ENCODE measurements around the gene CPSF7.

Gene CPSF7, protein sequence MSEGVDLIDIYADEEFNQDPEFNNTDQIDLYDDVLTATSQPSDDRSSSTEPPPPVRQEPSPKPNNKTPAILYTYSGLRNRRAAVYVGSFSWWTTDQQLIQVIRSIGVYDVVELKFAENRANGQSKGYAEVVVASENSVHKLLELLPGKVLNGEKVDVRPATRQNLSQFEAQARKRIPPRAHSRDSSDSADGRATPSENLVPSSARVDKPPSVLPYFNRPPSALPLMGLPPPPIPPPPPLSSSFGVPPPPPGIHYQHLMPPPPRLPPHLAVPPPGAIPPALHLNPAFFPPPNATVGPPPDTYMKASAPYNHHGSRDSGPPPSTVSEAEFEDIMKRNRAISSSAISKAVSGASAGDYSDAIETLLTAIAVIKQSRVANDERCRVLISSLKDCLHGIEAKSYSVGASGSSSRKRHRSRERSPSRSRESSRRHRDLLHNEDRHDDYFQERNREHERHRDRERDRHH

DNA sequence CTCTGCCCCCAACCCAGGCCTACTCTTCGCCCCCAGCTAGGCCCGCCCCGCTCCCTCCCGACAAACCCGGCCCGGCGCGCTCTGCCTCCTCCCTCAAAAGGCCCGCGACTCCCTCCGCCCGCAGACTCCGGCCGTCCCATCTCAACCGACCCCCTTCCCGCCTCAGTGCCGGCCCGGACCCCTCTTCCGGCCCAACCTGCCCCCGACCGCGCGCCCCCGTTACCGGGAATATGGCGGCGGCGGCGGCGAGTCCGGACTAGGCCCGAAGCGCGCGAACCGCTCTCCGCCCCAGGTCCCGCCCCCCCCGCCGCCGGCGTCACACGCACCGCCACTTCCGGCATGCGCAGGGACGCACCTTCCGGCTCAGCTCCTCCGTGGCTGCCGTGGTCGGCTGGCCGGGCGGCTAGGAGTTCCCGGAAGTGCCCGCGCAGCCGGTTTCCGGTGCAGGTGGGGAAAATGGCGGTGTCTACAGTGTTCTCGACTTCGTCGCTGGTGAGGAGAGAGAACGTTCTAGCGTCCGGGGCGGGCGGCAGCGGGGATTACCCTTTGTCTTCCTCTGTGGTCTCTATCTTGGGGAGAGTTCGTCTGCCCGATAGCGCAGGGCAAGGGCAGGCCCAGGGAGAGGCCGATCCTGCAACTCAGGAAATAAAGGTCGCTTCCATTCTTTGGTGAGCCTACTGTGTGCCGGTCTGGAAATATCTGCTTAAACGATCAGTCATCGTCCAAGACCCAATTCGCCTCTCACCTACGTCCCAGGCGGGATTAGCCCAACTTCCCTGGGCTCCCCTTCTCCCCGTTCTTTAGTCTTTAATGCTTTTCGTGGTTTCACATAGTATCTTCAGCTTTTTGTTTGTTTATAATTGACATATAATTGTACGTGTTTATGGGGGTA lies at the start of gene CPSF7, which contains the start of gene SDHAF2:
Gene CPSF7 (minus strand): TSS at position 285 of the 892 bp plus-strand sequence. CDS start 740 bp downstream, outside the sequence.
Gene SDHAF2 (plus strand): TSS at position 434 of the 892 bp plus-strand sequence. CDS start 23 bp downstream, at position 457.
- TF ChIP-seq GATA2 (IDR thresholded peaks at IDR 0.05; ENCODE audit: low read depth, low read length), result peak; percentile 46
- TF ChIP-seq GATA3 (IDR thresholded peaks at IDR 0.05; ENCODE audit: low read depth, low read length), result no peak

DNA sequence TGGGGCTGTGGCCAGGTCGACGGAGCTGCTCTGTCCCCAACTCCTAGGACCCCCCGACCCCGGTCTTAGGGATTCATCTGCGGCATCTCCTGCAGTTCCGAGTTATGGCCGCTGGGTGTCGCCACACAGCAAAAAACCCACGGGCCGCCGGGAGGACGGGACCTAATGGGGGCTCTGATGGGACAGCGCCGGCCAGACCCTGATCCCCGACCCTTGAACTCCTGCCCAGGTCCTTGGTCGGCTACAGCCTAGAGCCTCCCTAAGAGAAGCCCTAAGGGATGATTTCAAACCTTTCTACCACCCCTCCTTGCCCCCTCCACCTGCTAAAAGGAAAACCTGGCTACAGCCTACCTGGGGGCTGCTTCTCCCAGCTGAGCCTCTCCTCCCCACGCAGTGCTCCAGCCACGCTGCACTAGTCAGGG lies 48.0 kb upstream of the CPSF7 start:
- no peak for TF ChIP-seq GATA2 (IDR thresholded peaks at IDR 0.05; ENCODE audit: low read depth, low read length)
- TF ChIP-seq GATA3 (IDR thresholded peaks at IDR 0.05; ENCODE audit: low read depth, low read length), result no peak

DNA sequence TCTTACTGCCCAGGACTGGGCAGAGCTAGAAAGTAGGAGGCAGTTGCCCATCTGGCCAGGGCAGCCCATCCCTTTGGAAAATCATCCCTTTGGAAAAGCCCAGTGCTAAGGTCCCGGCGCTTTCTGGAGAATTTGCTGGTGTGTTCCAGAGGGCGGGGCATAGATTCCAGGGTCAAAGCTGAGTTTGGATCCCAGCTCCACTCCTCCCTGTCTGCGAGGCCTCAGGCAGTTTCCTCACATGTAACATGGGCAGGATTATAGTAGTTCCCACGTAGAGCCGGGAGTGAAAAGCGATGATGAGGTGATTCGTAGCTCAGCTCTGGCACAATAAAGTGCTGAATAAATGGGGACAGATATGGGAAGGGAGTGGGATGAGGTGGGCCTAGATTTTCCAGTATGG lies 47.4 kb upstream of the CPSF7 start:
- no peak for TF ChIP-seq GATA2 (IDR thresholded peaks at IDR 0.05; ENCODE audit: low read depth, low read length)
- no peak for TF ChIP-seq GATA3 (IDR thresholded peaks at IDR 0.05; ENCODE audit: low read depth, low read length)

DNA sequence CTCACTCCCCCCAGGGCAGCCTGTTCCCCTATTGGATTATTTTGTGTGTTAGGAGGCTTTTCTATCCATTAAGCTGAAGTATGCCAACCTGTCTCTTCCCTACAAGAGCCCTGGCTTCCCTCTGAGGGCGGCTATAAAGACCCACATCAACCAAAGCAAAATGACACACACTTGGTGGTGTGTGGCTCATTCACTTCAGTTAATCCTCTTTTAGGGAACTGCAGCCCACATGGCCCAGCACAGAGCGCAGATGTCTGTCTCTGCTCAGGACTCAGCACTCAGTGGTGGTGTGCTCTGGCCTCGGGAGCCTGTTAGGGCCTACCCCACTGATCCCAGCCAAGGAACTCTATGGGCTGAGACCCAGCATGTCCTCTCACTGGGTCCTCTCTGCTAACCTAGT lies 46.6 kb upstream of the CPSF7 start:
- TF ChIP-seq GATA2 (IDR thresholded peaks at IDR 0.05; ENCODE audit: low read depth, low read length) (no peak), GATA3 (IDR thresholded peaks at IDR 0.05; ENCODE audit: low read depth, low read length) (no peak)

DNA sequence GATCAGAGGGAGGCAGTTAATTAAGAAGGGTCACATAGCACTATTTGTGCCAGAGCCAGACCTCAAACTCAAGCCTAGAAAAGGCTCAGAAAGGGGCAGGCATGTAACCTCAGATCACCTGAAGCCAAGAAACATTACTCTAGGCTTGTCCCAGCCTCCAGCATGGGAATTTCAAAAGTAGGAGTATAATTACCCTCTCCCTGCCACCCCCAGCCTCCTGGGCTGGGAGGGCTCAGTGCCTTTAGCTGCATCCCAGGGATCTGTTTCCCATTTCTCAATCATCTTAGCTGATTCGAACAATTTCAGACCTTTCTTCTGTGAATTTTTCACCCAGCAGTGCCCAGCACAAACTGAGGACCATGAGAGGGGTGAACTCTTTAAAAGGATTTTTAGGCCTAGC lies 45.7 kb upstream of the CPSF7 start:
- no peak for TF ChIP-seq GATA2 (IDR thresholded peaks at IDR 0.05; ENCODE audit: low read depth, low read length)
- no peak for TF ChIP-seq GATA3 (IDR thresholded peaks at IDR 0.05; ENCODE audit: low read depth, low read length)

DNA sequence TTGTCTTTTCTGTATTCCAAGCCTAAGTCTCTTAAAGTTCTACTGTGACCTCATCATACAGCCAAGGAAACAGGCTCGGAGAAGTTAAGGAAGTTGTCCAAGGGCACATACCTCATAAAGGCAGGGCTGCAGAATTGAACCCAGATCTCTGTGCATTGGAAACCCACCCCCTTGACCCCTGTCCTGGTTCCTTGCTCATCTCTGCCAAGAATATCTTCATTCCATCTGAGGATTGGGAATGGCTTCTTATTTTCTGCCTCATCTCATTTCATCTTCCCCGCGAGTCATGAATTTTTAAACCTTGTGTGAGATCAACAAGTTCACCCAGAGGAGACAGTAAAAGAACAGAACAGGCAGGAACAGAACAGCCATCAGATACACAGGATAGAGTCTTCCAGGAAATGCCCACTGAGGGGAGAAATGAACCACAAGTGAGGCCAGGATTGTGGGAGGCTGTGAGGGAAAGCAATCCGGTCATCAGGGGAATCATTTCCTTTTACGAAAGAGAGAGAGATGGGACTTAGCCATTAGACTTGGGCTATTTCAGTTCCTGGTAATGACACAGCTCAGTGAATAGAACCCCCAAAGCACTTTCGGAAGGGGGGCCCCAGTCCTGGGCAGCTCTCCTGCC lies 44.4 kb upstream of the CPSF7 start:
- TF ChIP-seq GATA3 (IDR thresholded peaks at IDR 0.05; ENCODE audit: low read depth, low read length) (no peak), GATA2 (IDR thresholded peaks at IDR 0.05; ENCODE audit: low read depth, low read length) (no peak)

DNA sequence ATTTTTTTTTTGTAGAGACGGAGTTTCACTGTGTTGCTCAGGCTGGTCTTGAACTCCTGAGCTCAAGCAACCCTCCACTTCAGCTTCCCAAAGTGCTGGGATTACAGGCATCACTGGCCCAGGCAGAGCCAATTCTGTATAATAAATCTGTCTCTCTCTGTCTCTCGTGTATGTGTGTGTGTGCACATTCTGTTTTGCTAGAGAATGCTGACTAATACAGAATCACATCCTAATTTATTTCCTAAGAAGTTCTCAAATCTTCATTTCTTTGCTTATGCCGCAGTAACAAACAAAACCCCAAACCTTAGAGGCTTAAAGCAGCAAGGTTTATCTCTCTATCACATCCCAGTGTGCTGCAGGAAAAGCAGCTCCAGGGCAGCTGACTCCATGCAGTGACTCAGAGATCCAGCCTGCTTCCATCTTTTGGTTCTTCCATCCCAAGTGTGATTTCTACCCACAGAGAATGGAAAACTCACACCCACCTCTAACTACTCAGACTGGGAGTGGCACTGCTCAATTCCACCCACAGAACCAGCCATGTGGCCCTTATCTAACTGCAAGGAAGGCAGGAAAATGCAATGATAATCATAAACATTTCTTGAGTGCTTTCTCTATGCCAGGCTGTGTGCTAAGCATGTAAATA lies 43.7 kb upstream of the CPSF7 start:
- TF ChIP-seq GATA3 (IDR thresholded peaks at IDR 0.05; ENCODE audit: low read depth, low read length), result no peak
- TF ChIP-seq GATA2 (IDR thresholded peaks at IDR 0.05; ENCODE audit: low read depth, low read length), result no peak

DNA sequence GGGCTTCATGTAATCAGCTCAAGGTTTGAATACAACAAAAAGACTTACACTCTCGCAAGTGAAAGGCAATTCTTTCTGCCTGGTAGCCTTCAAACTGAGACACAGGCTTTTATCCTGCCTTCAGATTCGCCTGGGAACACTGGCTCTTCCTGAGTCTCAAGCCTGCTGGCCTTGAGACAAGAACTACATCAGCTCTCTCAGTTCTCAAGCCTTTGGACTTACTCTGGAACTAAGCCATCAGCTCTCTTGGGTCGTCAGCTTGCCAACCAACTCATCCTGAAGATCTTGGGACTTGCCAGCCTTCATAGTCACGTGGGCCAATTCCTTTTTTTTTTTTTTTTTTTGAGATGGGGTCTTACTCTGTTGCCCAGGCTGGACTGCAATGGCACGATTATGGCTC lies 43.1 kb upstream of the CPSF7 start:
- TF ChIP-seq GATA3 (IDR thresholded peaks at IDR 0.05; ENCODE audit: low read depth, low read length) (no peak), GATA2 (IDR thresholded peaks at IDR 0.05; ENCODE audit: low read depth, low read length) (no peak)

DNA sequence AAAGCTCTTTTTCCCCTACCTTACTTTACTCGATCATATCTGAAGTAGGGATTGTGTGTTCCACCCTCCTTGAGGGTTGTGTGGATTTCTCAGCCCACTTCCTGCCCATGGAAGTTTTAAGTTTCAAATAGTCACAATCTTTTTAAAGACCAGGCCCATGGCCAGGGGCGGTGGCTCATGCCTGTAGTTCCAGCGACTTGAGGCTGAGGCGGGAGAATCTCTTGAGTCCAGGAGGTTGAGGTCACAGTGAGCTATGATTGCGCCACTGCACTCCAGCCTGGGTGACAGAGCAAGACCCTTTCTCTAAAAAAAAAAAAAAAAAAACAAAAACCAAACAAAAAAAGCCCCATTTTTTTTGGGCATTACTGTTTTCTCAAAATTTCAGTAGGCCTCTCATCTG lies 42.5 kb upstream of the CPSF7 start:
- TF ChIP-seq GATA2 (IDR thresholded peaks at IDR 0.05; ENCODE audit: low read depth, low read length) (no peak), GATA3 (IDR thresholded peaks at IDR 0.05; ENCODE audit: low read depth, low read length) (no peak)

DNA sequence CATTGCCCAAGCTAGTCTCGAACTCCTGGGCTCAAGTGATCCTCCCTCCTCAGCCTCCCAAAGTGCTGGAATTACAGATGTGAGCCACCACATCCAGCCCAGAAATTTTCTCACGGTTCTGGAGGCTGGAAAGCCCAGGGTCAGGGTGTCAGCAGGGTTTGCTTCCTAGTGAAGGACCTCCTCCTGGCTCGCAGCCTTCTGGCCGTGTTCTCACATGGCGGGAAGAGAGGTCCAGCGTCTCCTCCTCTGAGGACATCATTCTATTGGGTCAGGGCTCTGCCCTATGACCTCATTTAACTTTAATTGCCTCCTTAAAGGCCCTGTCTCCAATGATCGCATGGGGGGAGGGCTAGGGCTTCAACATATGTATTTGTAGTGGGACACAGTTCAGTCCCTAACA lies 38.2 kb upstream of the CPSF7 start:
- TF ChIP-seq GATA3 (IDR thresholded peaks at IDR 0.05; ENCODE audit: low read depth, low read length) (no peak), GATA2 (IDR thresholded peaks at IDR 0.05; ENCODE audit: low read depth, low read length) (no peak)

DNA sequence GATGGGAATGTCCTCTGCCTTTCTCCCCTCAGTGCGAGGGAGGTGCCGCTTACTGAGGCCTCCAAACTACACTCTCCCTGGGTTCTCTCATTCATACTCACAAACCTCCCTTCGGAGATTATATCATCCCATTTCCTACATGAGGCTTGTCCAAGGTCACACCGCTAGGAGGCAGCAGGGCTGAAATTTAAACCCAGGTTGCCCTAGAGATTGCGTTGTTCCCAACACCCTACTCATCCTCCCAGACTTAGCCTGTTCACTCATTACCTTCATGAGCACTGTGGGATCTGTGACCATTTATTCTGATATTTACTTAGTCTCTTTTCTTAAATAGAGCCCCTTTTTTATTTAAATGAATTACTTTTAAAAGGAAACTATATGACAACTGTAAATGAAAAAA lies 31.2 kb upstream of the CPSF7 start:
- TF ChIP-seq GATA3 (IDR thresholded peaks at IDR 0.05; ENCODE audit: low read depth, low read length) (no peak), GATA2 (IDR thresholded peaks at IDR 0.05; ENCODE audit: low read depth, low read length) (no peak)

DNA sequence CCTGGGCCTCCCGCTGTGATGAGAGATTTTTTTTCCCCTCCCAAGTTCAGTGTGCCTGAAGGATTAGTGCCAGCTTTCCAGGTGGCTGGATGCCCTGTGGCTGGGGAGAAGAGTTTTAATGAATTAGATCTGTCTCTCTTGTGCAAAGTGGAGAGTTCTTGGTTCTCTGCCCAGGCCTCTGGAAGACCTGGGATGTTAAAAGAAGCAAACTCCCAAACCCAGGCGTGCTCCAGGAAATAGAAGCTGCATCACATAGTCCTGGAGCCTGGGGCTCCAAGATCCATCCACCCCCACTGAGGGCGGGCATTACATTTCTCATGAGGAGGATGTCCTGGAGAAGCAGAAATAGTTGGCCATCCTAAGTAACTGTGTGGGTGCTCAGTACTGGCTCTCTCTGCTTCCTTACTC lies 30.7 kb upstream of the CPSF7 start:
- TF ChIP-seq GATA3 (IDR thresholded peaks at IDR 0.05; ENCODE audit: low read depth, low read length), result no peak
- no peak for TF ChIP-seq GATA2 (IDR thresholded peaks at IDR 0.05; ENCODE audit: low read depth, low read length)

DNA sequence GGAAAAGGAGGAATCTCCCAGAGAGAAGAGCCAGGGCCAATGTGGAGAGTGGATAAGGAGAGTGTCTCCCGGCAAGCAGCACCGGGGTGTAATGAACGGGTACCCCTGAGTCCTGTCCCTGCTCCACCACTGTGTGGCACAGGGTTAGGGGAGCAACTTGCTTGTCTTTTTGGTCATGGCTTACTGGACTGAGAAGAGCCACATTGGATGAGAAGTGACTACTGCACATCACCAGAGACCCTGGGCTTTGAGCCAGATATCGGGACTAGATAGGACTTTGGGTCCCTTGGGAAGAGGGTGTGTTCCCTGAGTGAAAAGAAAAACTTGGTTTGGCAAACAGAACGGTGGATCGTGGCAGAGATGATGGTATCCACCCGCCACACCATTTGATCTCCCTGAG lies 24.7 kb upstream of the CPSF7 start:
- TF ChIP-seq GATA3 (IDR thresholded peaks at IDR 0.05; ENCODE audit: low read depth, low read length) (no peak), GATA2 (IDR thresholded peaks at IDR 0.05; ENCODE audit: low read depth, low read length) (no peak)

All from SH-SY5Y (cell line).